Measurements from ENCODE around the gene ABCG1.

ABCG1 gene

GRCh38 chr21:42271065-42271464, 52.1 kb downstream of the ABCG1 start:
- DNase-seq (ENCODE audit: insufficient read length, low spot score) (no peak), FAIRE-seq (no peak)
- no peak for TF ChIP-seq CTCF (IDR thresholded peaks at IDR 0.05; ENCODE audit: insufficient read depth, missing control alignments)

GRCh38 chr21:42272109-42272962, 53.4 kb downstream of the ABCG1 start:
- FAIRE-seq (no peak), DNase-seq (ENCODE audit: insufficient read length, low spot score) (no peak)
- no peak for TF ChIP-seq CTCF (IDR thresholded peaks at IDR 0.05; ENCODE audit: insufficient read depth, missing control alignments)

GRCh38 chr21:42272984-42273600, 54.2 kb downstream of the ABCG1 start:
- TF ChIP-seq CTCF (IDR thresholded peaks at IDR 0.05; ENCODE audit: insufficient read depth, missing control alignments) = no peak
- FAIRE-seq (no peak), DNase-seq (ENCODE audit: insufficient read length, low spot score) (no peak)

- DNase-seq (ENCODE audit: insufficient read length, low spot score) (no peak), FAIRE-seq (no peak)
Observed at GRCh38 chr21:42276076-42276475, 57.1 kb downstream of the ABCG1 start.

GRCh38 chr21:42276526-42277154, 57.7 kb downstream of the ABCG1 start:
- no peak for TF ChIP-seq CTCF (IDR thresholded peaks at IDR 0.05; ENCODE audit: insufficient read depth, missing control alignments)
- no peak for FAIRE-seq
- no peak for DNase-seq (ENCODE audit: insufficient read length, low spot score)

More at GRCh38 chr21:42276076-42276475, 57.1 kb downstream of the ABCG1 start:
- TF ChIP-seq CTCF (IDR thresholded peaks at IDR 0.05; ENCODE audit: insufficient read depth, missing control alignments) = no peak

- DNase-seq (ENCODE audit: insufficient read length, low spot score) (no peak), FAIRE-seq (no peak)
- TF ChIP-seq CTCF (IDR thresholded peaks at IDR 0.05; ENCODE audit: insufficient read depth, missing control alignments) = no peak
Observed at GRCh38 chr21:42277593-42277992, 58.7 kb downstream of the ABCG1 start.
